ENCODE measurements around the gene FRK. TPM values are rescaled to one million over a fixed set of nuclear protein-coding genes. Genes with fewer than 3 reads are reported as not detected.

Gene FRK
- total RNA-seq, 5 donors from 2014 or later (not counting 1 experiment from before 2014, with no cell fraction given) = 0.02 to 0.07 (median 0.06) TPM

- ATAC-seq (replicated peaks in 1 of 4) (no peak), DNase-seq (no peak)
- H3K36me3 ChIP-seq (ENCODE audit: control insufficient read depth in 2 of 2, extremely low read depth in 1 of 2, insufficient read depth in 1 of 2, low read length in 1 of 2) = no peaks in the 10 kb centered on the region
- Mint-ChIP-seq H3K27me3 (peaks cover 8 to 22% of the 10 kb centered on the region in 2 donors), H3K9me3 (no peaks in the 10 kb centered on the region), H3K4me3 (no peak overlapping the region), H3K36me3 (no peaks in the 10 kb centered on the region), H3K4me1 (no peaks in the 10 kb centered on the region), H3K27ac (no peak overlapping the region)
- no peaks in the 10 kb centered on the region for H3K4me1 ChIP-seq (ENCODE audit: control insufficient read depth in 1 of 2, extremely low read depth in 1 of 2, insufficient read depth in 2 of 2, low read length in 2 of 2)
- POLR2A ChIA-PET = interaction anchor here in 1 of 2 donors (0.6 kb wide), 2 partner anchors 15 to 456 kb away, joined by 3 to 5 read pairs; no protein-coding TSS in a partner anchor
- H3K4me3 ChIP-seq (ENCODE audit: control insufficient read depth in 1 of 2, extremely low read depth in 1 of 2, low read length in 1 of 2) = no peak overlapping the region
- no peaks in the 10 kb centered on the region for H3K9me3 ChIP-seq
- peaks cover 0 to 5% of the 10 kb centered on the region in 2 experiments for H3K27me3 ChIP-seq (replicated peaks in 1 of 2; ENCODE audit: control insufficient read depth in 2 of 2, extremely low read depth in 1 of 2, insufficient read depth in 2 of 2, low read length in 1 of 2)
- 100% methylated on average over 1 of the region's 4 CpGs for WGBS (ENCODE audit: insufficient coverage)
- H3K27ac ChIP-seq (ENCODE audit: low read length) = no peak overlapping the region
- CTCF ChIA-PET = no interaction called here
Observed at GRCh38 chr6:116035616-116036015, 25.1 kb downstream of the FRK start.

- Histone ChIP-seq H3K36me3 (ENCODE audit: control insufficient read depth in 2 of 2, extremely low read depth in 1 of 2, insufficient read depth in 1 of 2, low read length in 1 of 2) (no peaks in the 10 kb centered on the region), H3K27me3 (replicated peaks in 1 of 2; ENCODE audit: control insufficient read depth in 2 of 2, extremely low read depth in 1 of 2, insufficient read depth in 2 of 2, low read length in 1 of 2) (peaks cover 0 to 4% of the 10 kb centered on the region in 2 experiments), H3K4me1 (ENCODE audit: control insufficient read depth in 1 of 2, extremely low read depth in 1 of 2, insufficient read depth in 2 of 2, low read length in 2 of 2) (no peaks in the 10 kb centered on the region), H3K4me3 (ENCODE audit: control insufficient read depth in 1 of 2, extremely low read depth in 1 of 2, low read length in 1 of 2) (no peak overlapping the region), H3K27ac (ENCODE audit: low read length) (no peak overlapping the region), H3K9me3 (no peaks in the 10 kb centered on the region)
- Mint-ChIP-seq H3K36me3 (no peaks in the 10 kb centered on the region), H3K27me3 (peaks cover 8 to 22% of the 10 kb centered on the region in 2 donors), H3K4me3 (no peak overlapping the region), H3K27ac (no peak overlapping the region), H3K4me1 (no peaks in the 10 kb centered on the region), H3K9me3 (no peaks in the 10 kb centered on the region)
- DNase-seq (no peak), ATAC-seq (replicated peaks in 1 of 4) (no peak)
- ChIA-PET CTCF (no interaction called here), POLR2A (no interaction called here)
- no CpG with 5 or more reads among the region's 2 CpGs for WGBS (ENCODE audit: insufficient coverage)
Observed at GRCh38 chr6:116034327-116034726, 26.4 kb downstream of the FRK start.

GRCh38 chr6:116033687-116034303 is 26.9 kb downstream of the FRK start:
- Mint-ChIP-seq H3K4me1 (no peaks in the 10 kb centered on the region), H3K27ac (no peak overlapping the region), H3K27me3 (peaks cover 8 to 22% of the 10 kb centered on the region in 2 donors), H3K36me3 (no peaks in the 10 kb centered on the region), H3K4me3 (no peak overlapping the region), H3K9me3 (no peaks in the 10 kb centered on the region)
- Histone ChIP-seq H3K27me3 (replicated peaks in 1 of 2; ENCODE audit: control insufficient read depth in 2 of 2, extremely low read depth in 1 of 2, insufficient read depth in 2 of 2, low read length in 1 of 2) (peaks cover 0 to 1% of the 10 kb centered on the region in 2 experiments), H3K27ac (ENCODE audit: low read length) (no peak overlapping the region), H3K9me3 (no peaks in the 10 kb centered on the region), H3K36me3 (ENCODE audit: control insufficient read depth in 2 of 2, extremely low read depth in 1 of 2, insufficient read depth in 1 of 2, low read length in 1 of 2) (no peaks in the 10 kb centered on the region), H3K4me3 (ENCODE audit: control insufficient read depth in 1 of 2, extremely low read depth in 1 of 2, low read length in 1 of 2) (no peak overlapping the region), H3K4me1 (ENCODE audit: control insufficient read depth in 1 of 2, extremely low read depth in 1 of 2, insufficient read depth in 2 of 2, low read length in 2 of 2) (no peaks in the 10 kb centered on the region)
- CTCF ChIA-PET = no interaction called here
- DNase-seq = no peak
- POLR2A ChIA-PET = no interaction called here
- 18% methylated on average over 2 of the region's 4 CpGs for WGBS (ENCODE audit: insufficient coverage)
- no peak for ATAC-seq (replicated peaks in 1 of 4)

- CTCF ChIA-PET = no interaction called here
- H3K9me3 ChIP-seq = no peaks in the 10 kb centered on the region
- H3K27ac ChIP-seq (ENCODE audit: low read length) = no peak overlapping the region
- H3K36me3 ChIP-seq (ENCODE audit: control insufficient read depth in 2 of 2, extremely low read depth in 1 of 2, insufficient read depth in 1 of 2, low read length in 1 of 2) = no peaks in the 10 kb centered on the region
- Mint-ChIP-seq H3K27me3 (peaks cover 5 to 14% of the 10 kb centered on the region in 2 donors), H3K4me3 (no peak overlapping the region), H3K27ac (no peak overlapping the region), H3K9me3 (no peaks in the 10 kb centered on the region), H3K4me1 (peaks cover 0 to 2% (median 0%) of the 10 kb centered on the region in 3 donors), H3K36me3 (no peaks in the 10 kb centered on the region)
- no peak overlapping the region for H3K4me3 ChIP-seq (ENCODE audit: control insufficient read depth in 1 of 2, extremely low read depth in 1 of 2, low read length in 1 of 2)
- no CpG with 5 or more reads among the region's 1 CpG for WGBS (ENCODE audit: insufficient coverage)
- no peak for DNase-seq
- ATAC-seq (replicated peaks in 1 of 4) = no peak
- no peaks in the 10 kb centered on the region for H3K4me1 ChIP-seq (ENCODE audit: control insufficient read depth in 1 of 2, extremely low read depth in 1 of 2, insufficient read depth in 2 of 2, low read length in 2 of 2)
- peaks cover 0 to 2% of the 10 kb centered on the region in 2 experiments for H3K27me3 ChIP-seq (replicated peaks in 1 of 2; ENCODE audit: control insufficient read depth in 2 of 2, extremely low read depth in 1 of 2, insufficient read depth in 2 of 2, low read length in 1 of 2)
- POLR2A ChIA-PET = no interaction called here
Observed at GRCh38 chr6:116030770-116031169, 29.9 kb downstream of the FRK start.

GRCh38 chr6:116029535-116029934 is 31.2 kb downstream of the FRK start:
- no peak overlapping the region for H3K27ac Mint-ChIP-seq
- POLR2A ChIA-PET = no interaction called here
- CTCF ChIA-PET = no interaction called here

GRCh38 chr6:116028233-116028632 is 32.5 kb downstream of the FRK start:
- Histone ChIP-seq H3K36me3 (ENCODE audit: control insufficient read depth in 2 of 2, extremely low read depth in 1 of 2, insufficient read depth in 1 of 2, low read length in 1 of 2) (no peaks in the 10 kb centered on the region), H3K4me3 (ENCODE audit: control insufficient read depth in 1 of 2, extremely low read depth in 1 of 2, low read length in 1 of 2) (no peak overlapping the region), H3K9me3 (no peaks in the 10 kb centered on the region), H3K27me3 (replicated peaks in 1 of 2; ENCODE audit: control insufficient read depth in 2 of 2, extremely low read depth in 1 of 2, insufficient read depth in 2 of 2, low read length in 1 of 2) (peaks cover 0 to 2% of the 10 kb centered on the region in 2 experiments), H3K4me1 (ENCODE audit: control insufficient read depth in 1 of 2, extremely low read depth in 1 of 2, insufficient read depth in 2 of 2, low read length in 2 of 2) (no peaks in the 10 kb centered on the region), H3K27ac (ENCODE audit: low read length) (no peak overlapping the region)
- POLR2A ChIA-PET = no interaction called here
- CTCF ChIA-PET = no interaction called here
- H3K27ac Mint-ChIP-seq = no peak overlapping the region
- peaks cover 0 to 2% (median 0%) of the 10 kb centered on the region in 3 donors for H3K4me1 Mint-ChIP-seq
- no peaks in the 10 kb centered on the region for H3K36me3 Mint-ChIP-seq
- ATAC-seq (replicated peaks in 1 of 4) = no peak
- no peak for DNase-seq
- peaks cover 2 to 5% of the 10 kb centered on the region in 2 donors for H3K27me3 Mint-ChIP-seq
- no peaks in the 10 kb centered on the region for H3K9me3 Mint-ChIP-seq
- no CpG with 5 or more reads among the region's 1 CpG for whole genome bisulfite sequencing (ENCODE audit: insufficient coverage)
- H3K4me3 Mint-ChIP-seq = no peak overlapping the region

More at GRCh38 chr6:116029535-116029934, 31.2 kb downstream of the FRK start:
- no peak for ATAC-seq (replicated peaks in 1 of 4)
- no peaks in the 10 kb centered on the region for H3K4me1 ChIP-seq (ENCODE audit: control insufficient read depth in 1 of 2, extremely low read depth in 1 of 2, insufficient read depth in 2 of 2, low read length in 2 of 2)
- no CpG with 5 or more reads among the region's 1 CpG for WGBS (ENCODE audit: insufficient coverage)
- H3K27ac ChIP-seq (ENCODE audit: low read length) = no peak overlapping the region
- no peak for DNase-seq
- peaks cover 2 to 14% of the 10 kb centered on the region in 2 donors for H3K27me3 Mint-ChIP-seq
- no peaks in the 10 kb centered on the region for H3K36me3 ChIP-seq (ENCODE audit: control insufficient read depth in 2 of 2, extremely low read depth in 1 of 2, insufficient read depth in 1 of 2, low read length in 1 of 2)
- peaks cover 0 to 2% of the 10 kb centered on the region in 2 experiments for H3K27me3 ChIP-seq (replicated peaks in 1 of 2; ENCODE audit: control insufficient read depth in 2 of 2, extremely low read depth in 1 of 2, insufficient read depth in 2 of 2, low read length in 1 of 2)
- H3K4me3 Mint-ChIP-seq = no peak overlapping the region
- no peaks in the 10 kb centered on the region for H3K9me3 ChIP-seq
- H3K4me3 ChIP-seq (ENCODE audit: control insufficient read depth in 1 of 2, extremely low read depth in 1 of 2, low read length in 1 of 2) = no peak overlapping the region
- no peaks in the 10 kb centered on the region for H3K36me3 Mint-ChIP-seq
- H3K9me3 Mint-ChIP-seq = no peaks in the 10 kb centered on the region
- H3K4me1 Mint-ChIP-seq = peaks cover 0 to 2% (median 0%) of the 10 kb centered on the region in 3 donors
